Measurements from ENCODE around the gene NRBP1. TPM values are rescaled to one million over a fixed set of nuclear protein-coding genes. Genes with fewer than 3 reads are reported as not detected.

The NRBP1 gene
- total RNA-seq, 3 donors from 2014 or later: 68.4 to 104 (median 87.6) TPM

GRCh38 chr2:27441958-27442919, 13.8 kb downstream of the NRBP1 start, which contains the start of gene KRTCAP3:
Gene KRTCAP3, plus strand, starts transcription at chr2:27442381. Its CDS starts 32 bp downstream, at chr2:27442413.
- Histone ChIP-seq H3K9me3 (no peaks in the 10 kb centered on the region), H3K4me3 (peak within 1 kb of the TSS; percentile 11), H3K4me1 (ENCODE audit: low read depth) (peaks cover 27% of the 10 kb centered on the region), H3K36me3 (ENCODE audit: low read depth) (no peaks in the 10 kb centered on the region)
- DNase-seq (peak; percentile 85 to 90 (median 87)), ATAC-seq (peak; percentile 88)
- intact Hi-C loops (cut with DNase I, micrococcal nuclease): no loop called here
- TF ChIP-seq CTCF (IDR thresholded peaks at IDR 0.05): peak; percentile 35

- TF ChIP-seq CTCF (IDR thresholded peaks at IDR 0.05): no peak
- intact Hi-C loops (cut with DNase I, micrococcal nuclease): no loop called here
- ATAC-seq (peak; percentile 32), DNase-seq (peak; percentile 48 to 62 (median 61))
- no peak overlapping the region for H3K4me3 ChIP-seq
- H3K4me1 ChIP-seq (ENCODE audit: low read depth): peaks cover 27% of the 10 kb centered on the region
- no peaks in the 10 kb centered on the region for H3K36me3 ChIP-seq (ENCODE audit: low read depth)
- H3K9me3 ChIP-seq: no peaks in the 10 kb centered on the region
These were observed 14.5 kb downstream of the NRBP1 start for GRCh38 chr2:27442920-27443282.

- Histone ChIP-seq H3K4me1 (ENCODE audit: low read depth) (peaks cover 27% of the 10 kb centered on the region), H3K36me3 (ENCODE audit: low read depth) (no peaks in the 10 kb centered on the region), H3K4me3 (no peak overlapping the region), H3K9me3 (no peaks in the 10 kb centered on the region)
- DNase-seq (no peak), ATAC-seq (no peak)
- no peak for TF ChIP-seq CTCF (IDR thresholded peaks at IDR 0.05)
- intact Hi-C loops (cut with DNase I, micrococcal nuclease): no loop called here
These were observed 16.7 kb downstream of the NRBP1 start for GRCh38 chr2:27445155-27445554.

- intact Hi-C loops (cut with DNase I, micrococcal nuclease): no loop called here
- peaks cover 27% of the 10 kb centered on the region for H3K4me1 ChIP-seq (ENCODE audit: low read depth)
- peak in 2 of 3 donors; percentile 41 to 44 for DNase-seq
- no peak overlapping the region for H3K4me3 ChIP-seq
- no peaks in the 10 kb centered on the region for H3K36me3 ChIP-seq (ENCODE audit: low read depth)
- peak; percentile 50 for ATAC-seq
- H3K9me3 ChIP-seq: no peaks in the 10 kb centered on the region
- TF ChIP-seq CTCF (IDR thresholded peaks at IDR 0.05): no peak
These were observed 17.2 kb downstream of the NRBP1 start for GRCh38 chr2:27445615-27446014.

GRCh38 chr2:27446057-27446456, 17.6 kb downstream of the NRBP1 start:
- no peak for TF ChIP-seq CTCF (IDR thresholded peaks at IDR 0.05)
- no peak overlapping the region for H3K4me3 ChIP-seq
- no peaks in the 10 kb centered on the region for H3K9me3 ChIP-seq
- peaks cover 27% of the 10 kb centered on the region for H3K4me1 ChIP-seq (ENCODE audit: low read depth)
- intact Hi-C loops (cut with DNase I, micrococcal nuclease): no loop called here
- ATAC-seq: peak; percentile 86
- no peaks in the 10 kb centered on the region for H3K36me3 ChIP-seq (ENCODE audit: low read depth)
- peak; percentile 76 to 90 (median 85) for DNase-seq
